ENCODE data around the gene SPRING1.

GRCh38 chr12:116693286-116694227, 44.3 kb downstream of the SPRING1 start:
- TF ChIP-seq CTCF (IDR thresholded peaks at IDR 0.05): no peak
- TF ChIP-seq POLR2A (IDR thresholded peaks at IDR 0.05): no peak
- TF ChIP-seq POLR2AphosphoS5 (IDR thresholded peaks at IDR 0.05; ENCODE audit: insufficient read depth in 1 of 2, low read depth in 1 of 2): no peak

Measured in vagina (tissue), 2 donors.